KG1 (cell line): ENCODE data around the gene U2AF2.

ENCODE experiments used
- DNase-seq: peaks from one replicate; lab custom pipeline; 2025; lab: John Stamatoyannopoulos, UW

U2AF2 gene

DNA sequence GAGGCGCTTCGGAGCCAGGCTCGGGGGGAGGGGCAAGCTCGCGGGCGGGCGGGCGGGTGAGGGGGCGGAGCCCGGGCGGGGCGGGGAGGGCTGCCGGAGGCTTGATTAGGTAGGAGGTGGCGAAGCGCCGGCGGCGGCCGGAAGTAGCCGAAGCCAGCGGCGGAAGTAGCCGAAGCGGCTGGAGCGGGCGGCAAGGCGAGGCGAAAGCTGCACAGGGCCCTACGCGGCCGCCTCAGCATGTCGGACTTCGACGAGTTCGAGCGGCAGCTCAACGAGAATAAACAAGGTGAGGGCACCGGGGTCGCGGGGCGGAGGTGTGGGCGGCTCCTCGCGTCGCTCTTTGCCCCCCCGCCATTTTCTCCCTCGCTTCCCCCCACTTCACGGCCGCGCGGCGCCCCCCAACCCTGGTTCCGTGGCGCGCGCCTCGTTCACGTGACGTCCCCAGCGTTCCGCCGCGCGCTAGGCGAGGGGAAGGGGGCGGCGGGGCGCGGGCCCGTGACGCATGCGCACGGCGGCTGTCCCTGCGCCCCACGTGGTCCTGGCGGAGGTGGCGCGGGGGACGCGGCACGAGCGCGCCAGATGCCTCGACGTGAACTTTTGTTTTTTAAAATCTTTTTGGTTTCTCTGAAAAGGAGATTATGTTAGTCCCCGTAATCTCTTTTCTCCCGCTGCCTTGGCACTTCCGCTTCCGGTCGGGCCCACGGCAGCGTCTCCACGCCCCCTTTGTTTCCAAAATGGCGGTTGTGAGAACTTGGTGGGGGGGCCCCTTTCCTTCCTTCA, at the start of gene U2AF2:
Gene U2AF2 (plus strand): TSS at position 168 of the 780 bp plus-strand sequence. CDS start 70 bp downstream, at position 238.
- peak; percentile 86 for DNase-seq

DNA sequence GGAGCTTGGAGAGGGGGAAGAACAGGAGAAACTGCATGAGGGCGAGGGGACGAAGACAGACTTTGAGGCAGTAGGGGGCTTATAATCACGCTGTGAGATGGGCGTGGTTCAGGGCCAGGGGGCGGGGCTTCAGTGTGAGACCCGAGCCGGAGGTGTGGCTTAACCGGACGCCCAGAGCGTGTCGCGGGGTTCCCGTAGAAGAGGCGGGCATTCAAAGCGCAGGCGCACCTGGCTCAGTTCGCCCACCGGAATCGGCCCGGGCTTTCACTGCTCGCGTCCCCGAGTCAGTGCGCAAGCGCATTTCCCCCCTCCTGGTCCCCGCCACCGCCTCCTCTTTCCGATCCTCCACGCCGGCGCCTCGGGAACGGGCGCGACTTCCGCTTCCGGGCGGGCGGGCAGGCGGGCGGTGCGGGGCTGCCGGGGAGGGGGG, 49.6 kb upstream of the U2AF2 start:
- DNase-seq = peak; percentile 91

DNA sequence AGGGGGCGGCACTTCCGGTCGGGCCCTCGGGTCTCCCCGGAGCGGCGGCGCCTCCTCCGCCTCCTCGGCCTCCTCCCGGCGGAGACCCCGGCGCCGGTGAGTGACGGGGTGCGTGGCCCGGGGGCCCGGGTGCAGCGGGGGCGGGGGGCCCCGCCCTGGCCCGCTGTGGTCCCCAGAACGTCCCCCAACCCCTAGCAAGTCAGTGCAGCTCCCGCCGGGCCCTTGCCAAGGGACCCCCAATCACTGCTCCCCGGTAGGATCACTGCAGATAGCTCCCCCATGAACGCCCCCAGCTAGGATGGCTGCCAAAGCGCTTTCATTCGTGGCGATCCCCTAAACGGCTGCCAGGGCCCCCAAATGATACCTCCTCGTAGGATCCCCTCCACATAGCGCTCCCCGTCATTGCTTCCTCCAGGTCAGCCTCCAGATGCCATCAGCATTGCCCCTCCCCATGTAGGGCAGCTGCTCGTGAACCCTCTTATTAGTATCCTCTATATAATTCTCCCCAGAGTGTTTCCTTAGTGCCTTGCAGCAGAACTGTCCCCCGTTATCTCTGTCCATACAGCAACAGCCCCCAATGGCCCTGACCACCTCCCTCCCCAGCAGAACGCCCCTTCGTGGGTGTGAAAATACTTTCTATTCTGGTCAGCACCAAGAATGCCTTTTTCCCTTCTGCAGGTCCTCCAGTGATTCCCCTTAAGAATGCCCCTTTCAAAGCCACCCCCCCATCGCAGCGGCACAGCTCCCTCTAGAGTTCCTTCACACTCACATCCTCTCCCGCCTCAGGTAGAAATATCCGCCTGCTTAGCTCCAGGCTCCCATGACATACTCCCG, 49.0 kb upstream of the U2AF2 start, which contains the start of gene ZNF865:
Gene ZNF865 (plus strand): TSS at position 11 of the 834 bp plus-strand sequence. CDS start 7,972 bp downstream, outside the sequence.
- peak; percentile 82 for DNase-seq

DNA sequence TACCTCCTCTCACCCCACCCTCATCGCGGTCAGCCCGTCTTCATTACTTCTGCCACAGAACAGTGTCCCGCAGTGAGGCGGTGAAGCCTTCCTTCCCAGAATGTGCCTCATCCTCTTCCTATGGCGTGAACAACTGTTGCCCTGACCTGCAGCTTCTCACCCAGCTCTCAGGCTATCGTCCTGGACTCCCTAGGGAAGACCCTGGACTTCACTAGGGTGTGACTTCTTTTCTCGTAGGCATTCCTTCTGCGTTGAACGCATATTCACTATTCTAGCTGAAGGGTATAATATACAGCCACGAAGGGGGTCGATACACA, 48.4 kb upstream of the U2AF2 start:
- no peak for DNase-seq

DNA sequence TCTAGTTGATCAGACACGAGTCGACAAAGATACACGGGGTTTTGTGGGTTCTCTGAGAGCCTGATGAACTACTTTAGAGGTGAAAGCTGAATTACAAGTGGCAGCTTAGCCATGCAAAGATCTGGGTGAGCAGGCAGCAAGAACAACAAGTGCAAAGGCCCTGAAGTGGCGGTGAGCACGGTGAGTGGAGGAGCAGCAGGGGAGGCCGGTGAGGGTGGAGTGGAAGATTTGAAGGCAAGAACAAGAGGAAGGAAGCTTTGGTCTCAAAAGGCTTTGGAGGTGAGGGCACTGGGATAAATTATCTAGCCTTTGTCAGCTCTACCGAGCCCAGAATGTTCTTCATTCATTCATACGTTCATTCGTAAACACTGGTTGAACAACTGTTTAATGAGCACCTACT, 48.0 kb upstream of the U2AF2 start:
- DNase-seq = no peak

DNA sequence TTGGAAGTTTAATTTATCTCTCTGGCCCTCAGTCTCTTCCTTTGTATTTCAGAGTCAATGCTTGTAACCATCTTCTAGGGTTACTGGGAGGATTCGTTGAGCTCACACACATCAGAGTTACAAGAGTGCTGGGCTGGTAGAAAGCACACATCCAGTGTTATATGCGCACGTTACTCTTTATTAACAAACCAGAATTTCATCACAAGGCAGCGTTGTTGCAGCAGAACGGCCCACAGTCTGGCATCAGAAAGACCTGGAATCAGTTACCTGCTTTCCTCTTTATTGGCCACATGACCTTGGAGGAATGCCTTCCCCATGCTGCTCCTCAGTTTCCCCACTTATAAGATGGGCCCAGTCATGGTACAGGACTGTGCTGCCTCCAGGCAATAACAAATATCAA, 45.5 kb upstream of the U2AF2 start:
- DNase-seq = no peak

DNA sequence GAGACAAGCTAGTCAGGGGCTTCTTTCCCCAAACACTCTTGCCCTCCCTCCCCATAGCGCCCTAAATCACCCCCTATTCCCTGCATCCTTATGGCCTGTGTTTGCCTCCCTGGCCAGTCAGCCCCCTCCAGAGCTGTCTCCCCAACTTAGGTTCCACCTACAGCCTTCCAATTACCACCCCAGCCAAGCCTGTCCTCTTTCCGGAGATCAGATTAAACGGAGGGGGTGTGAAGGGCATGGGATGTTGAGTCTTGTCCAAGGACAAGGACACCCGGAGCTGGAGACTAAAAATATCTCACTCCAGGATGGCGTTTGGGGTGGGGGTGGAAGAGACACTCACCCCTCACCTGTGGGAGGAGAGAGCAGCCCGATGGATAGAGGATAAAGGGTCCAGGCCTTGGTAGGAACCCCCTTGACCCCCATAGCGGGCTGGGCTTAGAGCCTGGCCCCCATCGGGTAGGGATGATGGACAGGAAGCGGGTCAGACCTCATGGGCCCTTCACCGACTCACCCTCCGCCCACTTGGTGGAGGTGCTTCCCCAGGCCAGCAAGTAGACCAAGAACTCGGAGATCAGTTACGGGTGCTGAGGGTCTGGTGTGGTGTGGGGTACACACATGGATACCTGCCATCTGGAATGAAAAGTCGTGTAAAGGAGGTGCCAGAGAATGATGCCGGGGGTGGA, 43.4 kb upstream of the U2AF2 start:
- DNase-seq = no peak

DNA sequence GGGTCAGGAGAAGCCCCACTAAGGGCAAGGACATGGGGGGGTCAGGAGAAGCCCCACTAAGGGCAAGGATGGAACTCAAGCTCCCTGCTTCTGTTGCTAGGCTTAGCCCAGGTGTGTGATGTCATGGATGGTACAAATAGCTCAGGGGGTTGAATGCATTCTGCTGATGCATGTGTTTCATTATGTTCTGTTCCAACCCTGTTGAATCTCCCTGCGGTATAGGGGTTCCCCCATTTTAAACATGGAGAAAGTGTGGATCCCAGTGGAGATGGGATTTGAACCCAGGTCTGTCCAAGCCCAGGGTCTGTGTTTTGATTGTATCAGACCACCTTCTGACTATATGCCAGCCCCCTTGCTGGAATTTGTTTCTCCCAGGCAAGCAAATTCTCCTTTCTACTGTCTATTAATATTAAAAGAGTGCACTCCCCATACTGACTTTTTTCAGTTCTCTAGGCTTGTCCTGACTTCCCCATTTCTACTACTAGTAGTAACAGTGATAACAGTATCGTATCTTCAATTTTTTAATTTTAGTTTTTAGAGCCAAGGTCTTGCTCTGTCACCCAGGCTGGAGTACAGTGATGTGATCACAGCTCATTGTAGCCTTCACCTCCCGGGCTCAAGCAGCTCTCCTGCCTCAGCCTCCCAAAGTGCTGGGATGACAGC, 42.7 kb upstream of the U2AF2 start:
- no peak for DNase-seq

DNA sequence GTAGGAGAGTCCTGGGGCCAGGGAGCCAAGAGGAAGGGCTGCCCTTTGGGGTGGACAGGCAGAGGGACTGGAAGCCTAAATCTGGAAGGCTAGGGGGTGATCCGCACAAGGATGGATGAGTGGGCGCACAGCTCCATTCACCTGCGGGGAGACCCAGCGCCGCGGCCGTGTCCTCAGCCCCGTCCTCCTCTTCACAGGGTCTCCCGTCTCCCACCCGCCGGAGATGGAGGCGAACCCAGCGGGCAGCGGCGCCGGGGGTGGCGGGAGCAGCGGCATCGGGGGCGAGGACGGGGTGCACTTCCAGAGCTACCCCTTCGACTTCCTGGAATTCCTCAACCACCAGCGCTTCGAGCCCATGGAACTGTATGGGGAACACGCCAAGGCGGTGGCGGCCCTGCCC, 41.4 kb upstream of the U2AF2 start:
- DNase-seq = no peak

DNA sequence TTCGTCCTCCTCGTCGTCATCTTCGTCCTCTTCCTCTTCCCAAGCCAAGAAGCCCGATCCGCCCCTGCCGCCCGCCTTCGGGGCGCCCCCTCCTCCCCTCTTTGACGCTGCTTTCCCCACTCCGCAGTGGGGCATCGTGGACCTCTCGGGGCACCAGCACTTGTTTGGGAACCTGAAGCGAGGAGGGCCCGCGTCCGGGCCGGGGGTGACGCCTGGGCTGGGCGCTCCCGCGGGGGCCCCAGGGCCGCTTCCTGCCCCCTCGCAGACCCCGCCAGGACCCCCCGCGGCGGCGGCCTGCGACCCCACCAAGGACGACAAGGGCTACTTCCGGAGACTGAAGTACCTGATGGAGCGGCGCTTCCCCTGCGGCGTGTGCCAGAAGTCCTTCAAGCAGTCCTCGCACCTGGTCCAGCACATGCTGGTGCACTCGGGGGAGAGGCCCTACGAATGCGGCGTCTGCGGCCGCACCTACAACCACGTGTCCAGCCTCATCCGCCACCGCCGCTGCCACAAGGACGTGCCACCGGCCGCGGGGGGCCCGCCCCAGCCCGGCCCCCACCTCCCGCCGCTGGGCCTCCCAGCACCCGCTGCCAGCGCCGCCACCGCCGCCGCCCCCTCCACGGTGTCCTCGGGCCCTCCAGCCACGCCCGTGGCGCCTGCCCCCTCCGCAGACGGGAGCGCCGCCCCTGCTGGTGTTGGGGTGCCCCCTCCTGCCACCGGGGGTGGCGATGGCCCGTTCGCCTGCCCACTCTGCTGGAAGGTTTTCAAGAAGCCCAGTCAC, 40.7 kb upstream of the U2AF2 start:
- DNase-seq = no peak

DNA sequence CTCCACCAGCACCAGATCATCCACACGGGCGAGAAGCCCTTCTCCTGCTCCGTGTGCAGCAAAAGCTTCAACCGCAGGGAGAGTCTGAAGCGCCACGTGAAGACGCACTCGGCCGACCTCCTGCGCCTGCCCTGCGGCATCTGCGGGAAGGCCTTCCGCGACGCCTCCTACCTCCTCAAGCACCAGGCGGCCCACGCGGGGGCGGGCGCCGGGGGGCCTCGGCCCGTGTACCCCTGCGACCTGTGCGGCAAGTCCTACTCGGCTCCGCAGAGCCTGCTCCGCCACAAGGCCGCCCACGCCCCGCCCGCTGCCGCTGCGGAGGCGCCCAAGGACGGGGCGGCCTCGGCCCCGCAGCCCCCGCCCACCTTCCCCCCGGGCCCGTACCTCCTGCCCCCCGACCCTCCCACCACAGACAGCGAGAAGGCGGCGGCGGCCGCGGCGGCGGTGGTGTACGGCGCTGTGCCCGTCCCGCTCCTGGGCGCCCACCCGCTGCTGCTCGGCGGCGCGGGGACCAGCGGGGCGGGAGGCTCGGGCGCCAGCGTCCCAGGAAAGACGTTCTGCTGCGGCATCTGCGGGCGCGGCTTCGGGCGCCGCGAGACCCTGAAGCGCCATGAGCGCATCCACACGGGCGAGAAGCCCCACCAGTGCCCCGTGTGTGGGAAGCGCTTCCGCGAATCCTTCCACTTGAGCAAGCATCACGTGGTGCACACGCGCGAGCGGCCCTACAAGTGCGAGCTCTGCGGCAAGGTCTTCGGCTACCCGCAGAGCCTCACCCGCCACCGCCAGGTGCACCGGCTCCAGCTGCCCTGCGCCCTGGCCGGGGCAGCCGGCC, 39.9 kb upstream of the U2AF2 start:
- DNase-seq = no peak

DNA sequence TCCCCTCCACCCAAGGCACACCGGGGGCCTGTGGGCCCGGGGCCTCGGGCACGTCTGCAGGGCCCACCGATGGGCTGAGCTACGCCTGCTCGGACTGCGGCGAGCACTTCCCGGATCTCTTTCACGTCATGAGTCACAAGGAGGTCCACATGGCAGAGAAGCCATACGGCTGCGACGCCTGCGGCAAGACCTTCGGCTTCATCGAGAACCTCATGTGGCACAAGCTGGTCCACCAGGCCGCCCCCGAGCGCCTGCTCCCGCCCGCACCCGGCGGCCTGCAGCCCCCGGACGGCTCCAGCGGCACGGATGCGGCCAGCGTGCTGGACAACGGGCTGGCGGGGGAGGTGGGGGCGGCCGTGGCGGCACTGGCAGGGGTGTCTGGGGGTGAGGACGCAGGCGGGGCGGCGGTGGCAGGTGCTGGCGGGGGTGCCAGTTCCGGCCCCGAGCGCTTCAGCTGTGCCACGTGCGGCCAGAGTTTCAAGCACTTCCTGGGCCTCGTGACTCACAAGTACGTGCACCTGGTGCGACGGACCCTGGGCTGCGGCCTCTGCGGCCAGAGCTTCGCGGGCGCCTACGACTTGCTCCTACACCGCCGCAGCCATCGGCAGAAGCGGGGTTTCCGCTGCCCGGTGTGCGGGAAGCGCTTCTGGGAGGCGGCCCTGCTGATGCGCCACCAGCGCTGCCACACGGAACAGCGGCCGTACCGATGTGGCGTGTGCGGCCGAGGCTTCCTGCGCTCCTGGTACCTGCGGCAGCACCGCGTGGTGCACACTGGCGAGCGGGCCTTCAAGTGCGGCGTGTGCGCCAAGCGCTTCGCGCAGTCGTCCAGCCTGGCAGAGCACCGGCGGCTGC, 39.1 kb upstream of the U2AF2 start:
- no peak for DNase-seq

DNA sequence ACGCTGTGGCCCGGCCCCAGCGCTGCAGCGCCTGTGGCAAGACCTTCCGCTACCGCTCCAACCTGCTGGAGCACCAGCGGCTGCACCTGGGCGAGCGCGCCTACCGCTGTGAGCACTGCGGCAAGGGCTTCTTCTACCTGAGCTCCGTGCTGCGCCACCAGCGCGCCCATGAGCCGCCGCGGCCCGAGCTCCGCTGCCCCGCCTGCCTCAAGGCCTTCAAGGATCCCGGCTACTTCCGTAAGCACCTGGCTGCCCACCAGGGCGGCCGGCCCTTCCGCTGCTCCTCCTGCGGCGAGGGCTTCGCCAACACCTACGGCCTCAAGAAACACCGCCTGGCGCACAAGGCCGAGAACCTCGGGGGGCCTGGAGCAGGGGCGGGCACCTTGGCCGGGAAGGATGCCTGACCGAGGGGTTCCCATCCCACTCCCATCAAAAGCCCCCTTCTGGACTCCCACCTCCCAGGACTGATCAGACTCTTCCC, 38.4 kb upstream of the U2AF2 start:
- no peak for DNase-seq

DNA sequence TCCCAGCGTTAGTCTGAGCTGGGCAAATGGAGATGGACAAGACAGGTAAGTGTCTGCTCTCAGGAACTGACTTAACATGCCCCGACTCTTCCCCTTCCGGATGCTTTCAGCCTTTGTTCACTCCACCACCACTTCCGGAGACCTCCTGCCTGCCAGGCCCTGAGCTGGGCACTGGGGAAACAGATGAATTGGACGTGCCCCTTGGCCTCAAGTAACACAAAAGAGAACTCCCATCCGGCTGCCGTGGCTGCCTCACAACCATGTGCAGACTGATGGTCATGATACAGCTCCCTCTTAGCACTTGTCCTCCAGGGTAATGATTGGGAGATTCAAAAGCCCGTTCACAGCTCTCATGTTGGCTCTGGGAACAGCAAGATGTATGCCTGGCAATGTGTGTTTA, 37.4 kb upstream of the U2AF2 start:
- DNase-seq = no peak

DNA sequence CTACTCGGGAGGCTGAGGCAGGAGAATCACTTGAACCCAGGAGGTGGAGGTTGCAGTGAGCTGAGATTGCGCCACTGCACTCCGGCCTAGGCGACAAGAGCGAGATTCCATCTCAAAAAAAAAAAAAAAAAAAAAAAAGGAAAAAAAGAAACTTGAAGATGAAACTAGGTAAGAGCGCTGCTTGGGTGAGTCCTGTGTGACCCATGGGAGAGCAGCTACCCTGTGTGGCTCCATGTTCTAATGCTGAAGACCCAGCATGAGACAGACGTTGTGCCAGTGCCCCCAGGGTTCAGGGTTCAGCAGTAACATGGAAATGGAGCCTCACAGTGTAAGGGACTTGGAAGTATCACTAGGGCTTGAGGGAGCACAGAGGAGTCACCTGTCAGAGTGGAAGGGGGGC, 36.4 kb upstream of the U2AF2 start:
- DNase-seq = no peak

DNA sequence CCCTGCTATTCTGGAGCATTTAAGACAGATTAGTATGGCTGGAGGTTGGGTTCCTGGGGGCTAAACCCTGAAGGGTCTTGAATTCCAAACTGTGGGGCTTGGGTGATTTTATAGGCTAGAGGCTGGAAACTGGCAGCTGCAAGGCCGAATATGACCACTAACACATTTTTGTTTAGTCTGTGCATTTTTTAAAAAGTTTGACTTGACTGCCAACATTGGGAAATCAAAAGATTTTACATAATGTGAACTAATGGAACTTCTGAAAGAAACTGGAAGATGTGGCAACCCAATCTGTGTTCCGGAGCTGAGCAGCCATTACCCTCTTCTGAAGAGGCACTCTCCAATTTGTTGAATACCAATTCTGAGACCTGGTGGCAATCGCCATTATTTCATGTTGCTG, 35.5 kb upstream of the U2AF2 start:
- no peak for DNase-seq

DNA sequence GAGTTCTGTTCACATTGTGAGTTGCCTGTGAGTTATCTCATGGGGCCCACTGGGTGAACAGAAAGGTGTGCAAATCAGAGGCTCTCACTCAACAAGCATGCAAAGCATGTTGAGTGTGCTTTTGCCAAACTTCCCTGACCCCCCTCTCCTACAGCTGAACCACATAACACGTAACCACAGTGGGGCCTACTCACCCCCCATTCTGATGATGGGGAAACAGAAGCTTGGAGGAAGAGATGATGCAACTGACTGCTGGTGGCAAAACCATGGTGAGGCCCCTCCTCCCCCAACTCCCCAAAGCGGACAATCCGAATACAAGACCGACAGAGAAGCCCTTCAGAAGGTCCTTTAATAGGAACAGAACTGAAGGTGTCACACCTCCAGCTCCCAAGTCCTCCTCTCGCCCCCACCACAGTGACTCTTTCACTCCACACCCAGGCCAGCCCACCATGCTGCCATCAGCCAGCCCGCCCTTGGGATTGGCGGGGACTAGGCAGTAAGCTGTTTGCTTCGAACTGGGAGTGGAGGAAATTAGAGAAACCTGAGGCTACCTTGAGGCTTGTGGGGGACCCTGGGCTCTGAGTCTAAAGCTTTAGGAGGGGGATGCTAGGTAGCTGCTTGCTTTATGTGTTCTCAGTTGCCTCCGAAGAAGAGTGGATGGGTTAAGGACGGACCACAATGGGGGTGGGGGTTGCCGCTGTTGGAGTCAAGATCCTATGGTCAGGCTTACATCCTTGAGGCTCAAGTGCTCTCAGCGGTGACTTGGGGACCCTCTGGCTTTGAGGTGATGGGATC, 34.2 kb upstream of the U2AF2 start:
- DNase-seq = peak; percentile 8

DNA sequence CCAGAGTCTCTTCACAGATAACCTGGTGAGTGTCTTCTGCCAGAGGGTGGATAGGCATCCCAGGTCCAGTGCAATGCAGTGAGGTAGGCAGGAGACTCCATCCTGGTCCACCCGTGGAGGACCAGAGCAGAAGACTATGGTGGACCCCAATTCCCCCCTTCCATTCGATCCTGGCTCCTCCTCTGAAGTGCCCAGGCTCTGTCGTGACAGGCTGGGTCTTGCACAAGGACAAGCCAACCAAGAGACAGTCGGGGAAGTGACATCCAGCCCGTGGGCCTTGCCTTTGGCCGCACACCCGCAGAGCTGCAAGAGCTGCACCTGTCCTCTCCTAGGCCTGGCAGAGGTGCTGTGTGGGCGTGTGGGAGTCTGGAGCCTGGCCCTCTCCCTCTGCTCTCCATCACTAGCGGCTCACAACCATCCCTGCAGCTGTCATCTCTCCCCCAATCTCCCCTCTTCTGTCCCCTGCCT, 33.6 kb upstream of the U2AF2 start:
- DNase-seq = no peak
